CD4-positive, alpha-beta T cell treated with Interleukin-15 for 4 hours (primary cell): Measurements from ENCODE around the gene SOS1.
"Not testable (repeated sequence)": the region's sequence is repeated elsewhere in the genome, so short reads cannot be mapped to it uniquely, and the experiment has no call there.

Source experiments
- DNase-seq: peaks from one replicate; pipeline ENCODE4 v3.0.0-alpha.2; 2020; ENCODE audit warnings: low spot score

The SOS1 gene

DNA sequence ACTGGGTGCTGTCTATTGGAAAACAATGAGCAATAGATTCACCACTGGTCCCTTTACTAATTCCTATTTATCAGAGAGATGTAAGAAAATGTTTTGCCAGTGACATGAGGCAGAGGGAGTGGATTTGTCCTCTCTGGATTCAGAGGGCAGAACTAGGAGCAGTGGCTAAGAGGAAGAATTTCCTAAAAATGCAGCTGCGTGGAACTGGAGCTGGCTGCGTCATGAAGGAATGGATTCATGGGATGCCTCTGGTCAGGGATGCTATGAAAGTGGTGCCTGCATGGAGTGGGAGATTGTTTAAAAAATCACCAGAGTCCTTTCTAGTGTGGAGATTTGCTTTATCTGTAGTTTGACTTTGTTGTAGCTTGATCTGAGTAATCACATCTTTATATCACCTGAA, 152.8 kb downstream of the SOS1 start:
- no peak for DNase-seq

DNA sequence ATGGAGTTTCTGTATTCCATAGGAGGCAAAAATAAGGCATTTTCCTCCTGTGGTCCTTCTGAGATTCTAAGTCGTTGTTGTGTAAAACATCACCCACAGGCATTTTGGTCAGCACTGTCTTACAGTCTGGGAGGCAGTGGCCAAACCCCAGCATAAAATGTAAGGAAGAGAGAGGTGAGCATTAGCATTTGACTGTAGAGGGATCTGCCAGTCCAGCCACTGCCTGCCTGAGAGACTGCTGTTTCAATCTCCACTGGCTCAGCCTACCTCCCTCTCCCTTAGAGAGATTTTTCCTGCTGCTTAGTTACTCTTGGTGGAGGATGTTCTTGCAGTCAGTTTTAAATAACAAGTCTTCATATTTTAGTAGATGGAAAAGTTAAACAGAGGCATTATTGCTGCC, 154.2 kb downstream of the SOS1 start:
- no peak for DNase-seq

DNA sequence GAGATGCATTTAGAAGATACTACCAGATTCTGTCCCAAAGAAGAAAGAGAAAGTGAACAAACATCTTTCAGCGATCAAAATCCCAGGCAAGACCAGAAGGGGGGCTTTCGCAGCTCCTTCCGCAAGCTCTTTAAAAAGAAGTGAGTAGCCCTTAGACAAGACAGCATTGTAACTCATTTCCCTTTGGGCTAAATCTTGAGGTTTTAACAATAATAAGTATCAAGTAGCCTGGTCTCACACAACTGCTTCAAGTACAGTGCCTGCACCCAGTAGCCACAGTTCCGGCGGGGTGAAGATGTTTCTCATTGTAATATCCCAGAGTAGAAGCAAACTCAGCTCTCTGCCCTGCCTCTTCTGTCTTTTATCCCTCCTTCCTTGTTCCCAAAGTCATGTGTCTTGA, 154.8 kb downstream of the SOS1 start:
- DNase-seq = no peak

DNA sequence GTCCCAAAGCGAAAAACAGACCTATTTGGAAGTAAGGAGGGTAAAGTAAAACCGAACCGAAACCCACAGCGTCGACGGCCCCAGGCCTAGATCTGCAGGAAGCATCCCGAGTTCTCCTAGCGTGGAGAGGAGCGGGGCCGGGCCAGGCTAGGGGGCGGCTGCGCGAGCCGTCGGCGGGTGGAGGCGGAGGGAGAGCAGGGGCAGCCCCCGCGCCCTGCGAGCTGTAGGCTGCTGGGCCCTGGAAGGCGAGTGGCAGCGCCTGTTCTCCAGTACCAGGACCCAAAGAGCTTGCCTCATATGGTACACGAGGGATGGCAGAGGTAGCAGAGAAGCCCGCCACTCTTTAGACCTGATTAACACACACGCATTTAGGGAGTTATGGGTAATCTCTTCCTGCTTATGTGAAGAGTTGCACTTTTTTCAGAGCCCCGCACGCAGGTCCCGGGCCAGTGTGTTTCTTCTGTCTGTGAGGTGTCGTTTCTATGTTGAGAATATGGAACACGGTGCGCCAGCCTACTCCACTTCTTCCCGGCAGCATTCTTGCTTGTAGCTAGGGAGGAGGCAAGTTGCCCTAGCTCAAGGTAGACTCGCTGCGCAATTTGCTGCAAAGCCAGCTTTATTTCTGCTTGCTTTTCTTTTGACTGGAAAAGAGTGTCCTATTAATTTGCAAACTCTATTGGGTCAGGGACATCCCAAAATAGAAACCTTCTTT, 160.1 kb downstream of the SOS1 start:
- DNase-seq = no peak

DNA sequence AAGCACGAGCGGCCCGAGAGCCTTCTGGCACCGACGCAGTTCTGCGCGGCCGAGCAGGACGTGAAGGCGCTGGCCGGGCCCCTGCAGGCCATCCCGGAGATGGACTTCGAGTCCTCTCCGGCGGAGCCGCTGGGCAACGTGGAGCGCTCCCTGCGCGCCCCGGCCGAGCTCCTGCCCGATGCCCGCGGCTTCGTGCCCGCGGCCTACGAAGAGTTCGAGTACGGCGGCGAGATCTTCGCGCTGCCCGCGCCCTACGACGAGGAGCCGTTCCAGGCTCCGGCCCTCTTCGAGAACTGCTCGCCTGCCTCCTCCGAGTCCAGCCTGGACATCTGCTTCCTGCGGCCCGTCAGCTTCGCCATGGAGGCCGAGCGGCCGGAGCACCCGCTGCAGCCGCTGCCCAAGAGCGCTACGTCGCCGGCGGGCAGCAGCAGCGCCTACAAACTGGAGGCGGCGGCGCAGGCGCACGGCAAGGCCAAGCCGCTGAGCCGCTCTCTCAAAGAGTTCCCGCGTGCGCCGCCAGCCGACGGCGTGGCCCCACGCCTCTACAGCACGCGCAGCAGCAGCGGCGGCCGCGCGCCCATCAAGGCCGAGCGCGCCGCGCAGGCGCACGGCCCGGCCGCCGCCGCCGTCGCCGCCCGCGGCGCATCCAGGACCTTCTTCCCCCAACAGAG, 160.8 kb downstream of the SOS1 start:
- DNase-seq = peak; percentile 42

DNA sequence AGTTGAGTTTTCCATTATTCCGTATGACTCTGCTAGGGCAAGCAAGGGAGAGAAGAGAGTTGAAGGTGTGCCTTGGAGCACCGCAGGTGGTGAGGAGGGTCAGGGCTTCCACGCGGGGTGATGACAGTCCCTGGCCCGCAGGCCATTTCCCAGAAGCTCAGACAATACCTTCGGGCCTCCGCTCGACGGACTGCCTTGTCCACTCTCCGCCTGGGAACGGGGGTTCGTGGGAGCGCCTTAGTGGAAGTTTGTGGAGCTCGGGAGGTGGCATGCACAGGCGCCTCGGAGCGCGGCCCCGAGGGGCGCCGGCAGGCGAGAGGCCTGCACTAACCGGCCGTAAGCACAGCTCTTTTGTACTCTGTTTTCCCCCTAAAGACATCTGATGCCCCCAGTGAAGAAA, 161.4 kb downstream of the SOS1 start:
- DNase-seq = no peak

DNA sequence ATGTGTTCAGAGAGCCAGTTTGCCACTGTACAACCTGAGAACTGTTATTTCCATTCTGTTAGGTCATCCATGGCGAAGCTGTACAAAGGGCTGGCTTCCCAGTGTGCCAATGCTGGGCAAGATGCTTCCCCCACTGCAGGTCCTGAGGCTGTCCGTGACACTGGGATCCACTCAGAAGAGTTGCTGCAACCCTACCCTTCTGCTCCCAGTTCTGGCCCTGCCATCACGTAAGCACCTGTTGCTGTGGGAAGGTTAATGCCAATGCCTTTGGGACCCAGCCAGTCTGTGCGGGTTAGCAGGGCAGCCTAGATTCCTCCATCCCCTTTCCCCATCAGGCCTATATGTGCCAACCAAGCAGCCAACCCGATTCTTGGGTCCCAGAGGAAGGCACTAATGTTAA, 162.9 kb downstream of the SOS1 start:
- DNase-seq = no peak

DNA sequence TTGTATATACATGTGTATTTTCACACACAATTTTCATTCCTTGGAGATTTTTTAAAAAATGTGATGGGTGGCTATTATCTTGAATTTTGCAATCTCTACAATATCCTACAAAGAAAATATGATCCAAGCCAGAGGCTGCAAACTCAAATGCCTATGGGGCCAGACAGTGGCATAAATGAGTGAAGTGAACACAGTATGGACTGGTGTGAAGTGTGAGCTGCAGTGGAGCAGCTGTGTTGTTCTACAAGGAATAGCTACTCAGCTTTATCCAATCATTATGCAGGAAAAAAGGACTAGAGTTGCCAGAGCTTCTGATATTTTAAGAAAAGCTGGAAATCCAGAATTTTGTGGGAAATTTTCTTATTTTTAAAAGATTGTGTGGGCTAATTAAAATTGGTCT, 169.1 kb downstream of the SOS1 start:
- no peak for DNase-seq

DNA sequence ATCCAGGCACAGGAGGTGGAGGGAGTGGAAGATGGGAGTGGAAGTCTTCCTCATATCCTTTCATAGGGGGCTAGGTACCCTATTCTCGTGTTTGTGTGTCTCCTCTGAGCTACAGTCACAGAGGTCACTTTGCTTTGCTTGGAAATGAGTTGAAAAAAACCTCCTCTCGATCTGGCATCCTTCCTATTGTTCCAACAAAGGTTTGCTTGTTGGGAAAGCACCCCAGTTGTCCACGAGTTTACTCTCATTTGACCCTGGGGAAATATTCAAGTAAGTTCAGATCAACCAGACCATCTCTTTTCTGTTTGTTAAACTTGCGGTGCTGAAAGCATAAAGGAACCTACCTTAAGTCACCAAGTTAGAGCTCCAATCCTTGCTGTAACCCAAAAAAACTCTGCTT, 171.9 kb downstream of the SOS1 start:
- DNase-seq = no peak

DNA sequence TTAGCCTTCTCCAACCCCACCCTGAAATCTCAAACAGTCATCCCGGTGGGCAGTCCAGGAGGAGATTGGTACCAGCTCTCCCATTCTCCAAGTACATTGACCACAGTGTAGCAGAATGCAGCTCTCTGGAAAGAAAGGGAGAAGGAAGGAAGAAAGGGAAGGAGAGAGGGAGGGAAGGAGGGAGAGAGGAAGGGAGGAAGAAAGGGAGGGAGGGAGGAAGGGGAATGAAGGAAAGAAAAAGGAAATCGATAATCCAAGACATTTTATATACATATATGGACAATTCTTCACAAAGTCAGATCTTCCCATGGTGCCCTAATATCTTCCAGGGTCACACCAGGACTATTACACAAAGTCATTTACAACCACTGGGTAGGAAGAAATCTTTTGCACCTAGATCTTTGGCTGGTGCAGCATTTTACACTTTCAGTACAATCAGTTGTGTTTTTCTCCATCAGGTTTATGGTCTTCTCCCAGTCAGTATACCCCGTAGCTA, 172.4 kb downstream of the SOS1 start:
- DNase-seq = no peak

DNA sequence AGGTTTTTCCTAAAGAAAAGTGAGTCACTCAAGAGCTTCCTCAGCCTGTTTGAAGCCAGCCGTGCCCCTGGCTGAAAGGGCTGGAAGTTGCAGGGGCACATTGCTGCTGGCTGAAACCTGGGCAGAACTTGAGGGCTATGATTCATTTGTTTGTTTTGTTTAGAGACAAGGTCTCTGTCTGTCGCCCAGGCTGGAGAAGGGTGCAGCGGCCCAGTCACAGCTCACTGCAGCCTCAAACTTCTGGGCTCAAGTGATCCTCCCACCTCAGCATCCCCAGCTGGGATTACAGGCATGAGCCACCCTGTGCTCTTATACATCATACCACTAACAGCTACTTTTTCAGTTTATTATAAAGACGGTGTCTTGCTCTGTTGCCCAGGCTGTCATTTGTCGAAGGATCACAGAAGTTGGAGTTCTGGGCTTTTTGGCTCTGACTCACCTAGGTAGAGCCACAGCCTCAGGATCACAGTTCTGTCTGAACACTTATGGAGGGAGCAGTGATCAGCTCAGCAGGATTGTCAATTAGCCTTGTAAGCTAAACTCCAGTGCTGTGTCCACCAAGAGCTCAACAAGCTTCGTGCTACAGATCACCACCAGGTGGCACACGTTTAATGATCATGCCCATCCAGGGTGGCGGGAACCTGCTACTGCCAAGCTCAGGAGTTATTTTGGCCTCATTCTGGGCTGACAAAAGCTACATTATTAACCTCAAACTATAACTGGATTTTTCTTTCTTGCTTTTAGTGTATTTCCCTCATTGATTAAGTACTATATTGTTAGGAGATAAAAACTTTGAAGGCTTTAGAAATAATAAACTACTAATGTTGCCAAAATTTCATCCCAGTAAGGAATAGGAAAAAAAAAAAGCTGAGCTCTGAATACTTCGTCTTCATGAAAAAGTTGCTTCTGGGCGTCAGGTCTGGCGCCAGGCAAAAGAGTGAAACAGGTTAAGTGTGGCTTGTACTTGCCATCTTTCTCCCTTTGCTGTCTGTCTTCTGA, 173.3 kb downstream of the SOS1 start:
- DNase-seq = peak; percentile 53

DNA sequence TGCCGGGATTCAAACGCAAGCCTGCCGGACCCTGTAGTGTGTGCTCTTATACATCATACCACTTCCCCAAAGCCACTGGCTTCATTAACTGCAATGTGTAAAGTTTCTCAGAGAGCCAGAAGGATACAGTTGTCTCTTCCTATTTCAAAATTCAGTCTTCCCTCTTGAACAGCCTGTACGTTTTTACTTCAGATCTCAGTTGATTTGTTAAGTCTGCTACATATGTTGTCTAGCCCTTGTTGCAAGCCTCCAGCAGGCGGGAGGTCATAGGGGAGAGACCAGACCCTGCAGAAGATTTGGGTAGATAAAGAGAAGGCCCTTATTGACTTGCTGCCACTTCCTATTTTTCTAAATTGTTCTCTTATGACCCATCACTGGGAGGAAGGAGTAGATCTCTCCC, 174.9 kb downstream of the SOS1 start:
- no peak for DNase-seq

DNA sequence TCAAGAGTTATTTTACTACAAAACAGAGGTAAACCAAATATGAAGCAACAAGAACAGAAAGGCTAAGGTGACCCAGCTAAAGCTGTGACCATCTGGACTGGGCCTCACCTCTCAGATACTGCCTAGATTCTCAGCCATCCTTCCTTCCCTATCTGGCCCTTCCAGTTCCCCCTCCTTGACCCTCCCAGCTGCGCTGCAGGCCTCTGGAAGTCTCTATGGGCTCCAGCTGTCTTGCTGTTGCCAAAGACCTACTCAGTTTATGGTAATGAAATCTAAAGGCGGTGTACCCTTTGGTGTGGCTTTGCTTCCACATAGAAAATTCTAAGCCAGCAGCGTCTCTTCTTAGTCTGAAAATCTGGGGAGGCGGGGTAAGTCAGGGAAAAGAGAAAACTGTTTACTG, 175.5 kb downstream of the SOS1 start:
- no peak for DNase-seq

DNA sequence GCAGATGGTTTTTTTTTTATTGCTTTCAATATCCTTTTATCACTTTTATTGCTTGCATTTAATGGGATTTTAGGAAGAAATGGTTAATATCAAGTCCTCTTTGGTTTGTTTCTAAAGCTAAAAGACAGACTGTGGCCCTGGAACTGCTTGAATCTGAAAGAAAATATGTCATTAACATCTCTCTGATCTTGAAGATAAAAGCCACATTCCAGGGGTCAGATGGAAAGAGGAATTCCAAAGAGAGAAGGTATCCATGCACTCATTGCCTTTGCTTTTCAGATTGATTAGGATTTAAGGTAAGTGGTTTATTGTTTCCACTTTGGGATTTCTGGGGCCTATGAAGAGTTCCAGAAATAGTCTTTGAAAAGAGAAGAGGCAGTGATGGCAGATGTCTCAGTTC, 177.1 kb downstream of the SOS1 start:
- no peak for DNase-seq

DNA sequence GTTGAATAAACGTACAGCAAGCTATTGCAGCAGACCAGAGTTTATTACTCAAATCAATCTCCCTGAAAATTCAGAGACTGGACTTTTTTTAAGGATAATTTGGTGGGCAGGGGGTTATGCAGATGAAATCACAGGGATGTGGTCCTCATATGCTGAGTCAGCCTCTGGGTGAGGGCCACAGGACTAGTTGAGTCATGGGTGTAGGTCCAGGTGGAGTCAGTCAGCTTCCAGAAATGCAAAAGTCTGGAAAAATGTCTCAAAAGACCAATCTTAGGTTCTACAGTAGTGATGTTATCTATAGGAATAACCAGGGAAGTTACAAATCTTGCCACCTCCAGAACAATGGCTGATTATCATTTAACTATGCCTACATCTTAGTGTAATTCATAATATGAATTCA, 180.1 kb downstream of the SOS1 start:
- no peak for DNase-seq

DNA sequence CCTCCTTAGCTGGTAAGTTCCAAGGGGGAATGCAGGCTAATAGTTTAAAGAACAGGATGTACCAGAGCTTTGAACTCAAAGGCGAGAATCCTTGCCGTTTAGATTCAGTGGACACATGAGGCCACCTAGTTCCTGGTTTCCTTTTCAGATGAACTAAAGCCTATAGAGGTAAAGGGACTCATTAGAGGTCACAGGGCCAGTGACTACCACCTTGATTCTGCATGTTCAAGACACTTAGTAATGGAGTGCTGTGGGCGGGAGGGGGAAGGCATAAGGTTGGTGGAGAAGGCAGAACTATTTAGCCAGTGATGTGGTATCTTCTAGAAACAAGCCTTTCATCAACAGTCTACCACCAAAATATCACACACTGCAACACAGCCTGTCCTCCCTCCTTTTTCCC, 183.3 kb downstream of the SOS1 start:
- DNase-seq = no peak

DNA sequence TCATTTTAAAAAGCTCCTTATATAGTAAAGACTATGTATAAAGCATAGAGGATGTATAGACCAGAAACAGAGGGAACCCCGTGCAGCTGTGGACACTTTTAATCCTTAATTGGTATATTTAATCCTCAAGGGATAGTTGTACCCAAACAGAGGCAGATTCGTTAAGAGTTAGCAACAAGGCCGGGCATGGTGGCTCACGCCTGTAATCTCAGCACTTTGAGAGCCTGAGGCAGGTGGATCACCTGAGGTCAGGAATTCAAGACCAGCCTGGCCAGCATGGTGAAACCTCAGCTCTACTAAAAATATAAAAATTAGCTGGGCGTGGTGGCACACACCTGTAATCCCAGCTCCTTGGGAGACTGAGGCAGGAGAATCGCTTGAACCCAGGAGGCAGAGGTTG, 184.3 kb downstream of the SOS1 start:
- not testable (repeated sequence) for DNase-seq

DNA sequence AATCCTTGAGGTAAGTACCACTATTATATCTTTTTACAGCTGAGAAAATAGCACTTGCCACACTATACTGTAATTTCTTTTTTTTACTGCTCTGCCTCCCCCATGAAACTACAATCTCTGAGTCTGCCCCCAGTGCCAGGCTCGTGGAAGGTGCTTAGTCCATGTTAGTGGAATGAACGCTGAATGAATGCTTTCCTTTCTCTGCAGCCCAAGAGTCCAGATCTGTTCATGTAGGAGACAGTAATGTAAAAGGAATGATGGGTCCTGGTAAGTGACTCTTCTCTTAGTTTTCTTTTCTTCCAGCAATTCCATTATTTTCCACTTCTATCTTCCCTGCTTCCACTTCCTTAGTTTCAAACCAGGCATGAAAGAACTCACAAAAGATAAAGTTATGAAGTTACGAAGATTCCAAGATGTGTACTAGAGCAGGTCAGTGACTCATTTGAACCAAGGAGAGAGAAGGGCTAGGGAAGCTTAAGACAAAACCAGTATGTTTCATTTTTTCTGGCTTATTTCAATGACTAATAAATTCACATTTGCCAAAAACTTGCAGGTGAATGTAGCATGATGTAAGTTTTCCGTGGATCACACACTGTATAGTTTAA, 185.2 kb downstream of the SOS1 start:
- DNase-seq = no peak

DNA sequence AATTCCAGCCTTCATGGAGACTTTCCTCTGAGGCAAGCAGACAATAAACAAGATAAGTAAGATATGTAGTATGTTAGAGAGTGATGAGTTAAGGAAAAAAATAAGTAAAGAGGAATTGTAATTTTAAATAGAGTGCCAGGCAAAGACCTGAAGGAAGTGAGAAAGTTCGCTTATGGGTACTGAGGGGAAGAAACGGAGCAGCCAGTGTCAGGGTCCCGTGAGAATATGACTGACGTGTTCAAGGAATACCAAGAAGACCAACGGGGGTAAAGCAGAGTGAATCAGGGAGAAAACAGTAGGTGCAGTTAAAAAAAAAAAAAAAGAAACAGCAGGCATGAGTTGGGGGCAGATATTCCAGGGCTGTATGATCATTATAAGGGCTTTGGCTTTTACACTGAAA, 186.1 kb downstream of the SOS1 start:
- no peak for DNase-seq

DNA sequence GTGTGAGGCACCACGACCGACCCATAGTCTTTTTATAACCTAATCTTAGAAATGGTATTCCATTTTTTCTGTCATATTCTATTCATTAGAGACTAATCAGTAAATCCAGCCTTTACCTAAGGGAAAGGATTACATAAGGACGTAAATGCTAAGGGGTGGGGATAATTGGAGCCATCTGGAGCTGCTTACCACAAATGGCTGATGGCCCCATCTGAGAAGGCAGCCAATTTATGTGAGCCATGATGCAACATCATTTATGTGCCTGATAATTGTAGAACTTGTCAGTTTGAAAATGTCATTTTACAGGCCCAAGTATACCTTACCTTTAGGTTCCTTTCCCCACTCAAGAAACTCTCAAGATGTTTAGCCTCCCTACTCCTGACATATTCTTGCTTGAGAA, 187.2 kb downstream of the SOS1 start:
- no peak for DNase-seq

DNA sequence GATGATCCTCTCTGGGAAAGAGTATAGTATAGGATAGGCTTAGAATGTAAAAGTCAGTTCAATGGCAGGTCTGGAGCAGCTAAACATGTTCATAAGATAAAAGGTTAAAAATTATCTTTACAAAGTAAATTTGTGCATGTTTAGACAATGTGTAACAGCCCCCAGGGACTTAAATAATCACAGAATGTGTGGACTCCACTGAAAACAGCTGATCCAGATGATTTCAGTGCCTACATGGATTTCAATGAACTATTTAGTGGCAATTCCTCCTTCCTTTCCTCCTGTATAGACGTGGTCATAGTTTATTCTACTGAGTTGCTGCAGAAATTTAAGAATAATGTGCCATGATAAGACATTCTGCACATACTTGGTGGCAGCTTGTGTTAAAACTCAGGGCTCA, 188.3 kb downstream of the SOS1 start:
- no peak for DNase-seq
